HepG2 (cell line): Measurements from ENCODE around the gene FECH. TPM values are rescaled to one million over a fixed set of nuclear protein-coding genes. Genes with fewer than 3 reads are reported as not detected.

ENCODE experiments used
- ATAC-seq: fragments of 200-7000 bp; cut with Tn5 transposase; 3 replicates; pipeline ENCODE4 v1.9.1; 2020; ENCODE audit warnings: mild to moderate bottlenecking, moderate library complexity
- BruUV-seq: library from RNA; stranded (reverse); fragments of 400-500 nt; replicated peaks from 2 replicates; lab custom pipeline; 2021; lab: Mats Ljungman, UMichigan
- CTCF ChIA-PET: fragments of 300-600 bp; formaldehyde crosslinking; extraction: SDS; loops from one replicate; lab custom pipeline; 2021; ENCODE audit warnings: low total read pairs, inconsistent platforms, low intra/inter-chr PET ratio; lab: Yijun Ruan, JAX
- POLR2A ChIA-PET: fragments of 350-600 bp; sonication (Branson Sonifier 250); formaldehyde crosslinking; loops from one replicate; lab custom pipeline; 2020; ENCODE audit warnings: antibody characterized with exemption, inconsistent platforms; lab: Yijun Ruan, JAX
- DNase-seq: peaks from one replicate; pipeline ENCODE4 v3.0.0-alpha.2; 2015; ENCODE audit warnings: low spot score
- FAIRE-seq: peaks from 3 replicates; lab custom pipeline; 2011; peaks lifted over from hg19 to GRCh38; lab: Jason Lieb, UNC
- H2AFZ ChIP-seq: one replicate; pipeline ENCODE4 v1.6.1; 2011; ENCODE audit warnings: low read length, inconsistent platforms
- H3K27ac ChIP-seq: fragments of 300-600 bp; 3 replicates; pipeline ENCODE4 v1.8.0; 2011; ENCODE audit warnings: mixed run types, mild to moderate bottlenecking, mixed read lengths, low read length, inconsistent platforms; ENCODE audit not compliant: insufficient read depth; ENCODE audit errors: extremely low read length
- H3K27me3 ChIP-seq, 2 experiments: fragments of 200-600 bp in 1 of 2; 2 replicates in 1 of 2; 3 replicates in 1 of 2; pipeline versions ENCODE4 v1.6.0 to v1.8.0; 2011; ENCODE audit warnings: low read length in 2 of 2, mild to moderate bottlenecking in 2 of 2, moderate library complexity in 2 of 2, inconsistent platforms in 1 of 2; ENCODE audit not compliant: insufficient read depth in 2 of 2, control insufficient read depth in 1 of 2
- H3K36me3 ChIP-seq, 2 experiments: fragments of 200-600 bp in 1 of 2; replicated peaks in 1 of 2; 2 replicates in 1 of 2; 3 replicates in 1 of 2; pipeline versions ENCODE4 v1.5.1 to v1.8.0; 2011; ENCODE audit warnings: low read length in 2 of 2, inconsistent platforms in 1 of 2; ENCODE audit not compliant: insufficient read depth in 2 of 2, control insufficient read depth in 1 of 2
- H3K4me1 ChIP-seq: 2 replicates; pipeline ENCODE4 v1.5.1; 2012; ENCODE audit warnings: low read length, inconsistent platforms; ENCODE audit not compliant: insufficient read depth
- H3K4me2 ChIP-seq: 2 replicates; pipeline ENCODE4 v1.6.0; 2011; ENCODE audit warnings: low read depth, low read length, inconsistent platforms
- H3K4me3 ChIP-seq, 3 experiments: fragments of 200-600 bp in 1 of 3; sonication (generic), shearing (Covaris generic) in 1 of 3; replicated peaks in 1 of 3; 2 replicates each; pipeline ENCODE4 v1.5.1; 2011 to 2016; ENCODE audit warnings: low read length in 3 of 3, inconsistent platforms in 2 of 3, low read depth in 2 of 3, mild to moderate bottlenecking in 2 of 3, control low read depth in 1 of 3, mixed read lengths in 1 of 3; ENCODE audit not compliant: insufficient read depth in 1 of 3
- H3K79me2 ChIP-seq: one replicate; pipeline ENCODE4 v1.6.1; 2011; ENCODE audit warnings: low read length, inconsistent platforms; ENCODE audit not compliant: insufficient read depth
- H3K9ac ChIP-seq: 2 replicates; pipeline ENCODE4 v1.6.0; 2011; ENCODE audit warnings: mild to moderate bottlenecking, low read depth, low read length, inconsistent platforms; ENCODE audit not compliant: insufficient read depth
- H3K9me3 ChIP-seq: 2 replicates; pipeline ENCODE4 v1.5.1; 2012; ENCODE audit warnings: mild to moderate bottlenecking, low read length
- H4K20me1 ChIP-seq: 2 replicates; pipeline ENCODE4 v1.6.0; 2011; ENCODE audit warnings: inconsistent platforms, mild to moderate bottlenecking, low read length, moderate library complexity; ENCODE audit not compliant: insufficient read depth
- ATM ChIP-seq: fragments of 450-650 bp; IDR thresholded peaks from 2 replicates; pipeline ENCODE4 v1.7.1; 2017; ENCODE audit warnings: mild to moderate bottlenecking, borderline replicate concordance
- CCDC6 ChIP-seq: sonication (generic); formaldehyde crosslinking; IDR thresholded peaks from 2 replicates; pipeline ENCODE4 v1.8.1; 2022; ENCODE audit warnings: mild to moderate bottlenecking, missing genetic modification reagents, moderate library complexity
- CENPBD1 ChIP-seq: sonication (generic); formaldehyde crosslinking; IDR thresholded peaks from 2 replicates; pipeline ENCODE4 v1.8.0; 2022; ENCODE audit warnings: missing genetic modification reagents, low read depth, mild to moderate bottlenecking, borderline replicate concordance
- FOXA1 ChIP-seq, 2 experiments: fragments of 450-650 bp in 1 of 2; sonication (generic) in 1 of 2; formaldehyde crosslinking in 1 of 2; IDR thresholded peaks; 2 replicates each; pipeline versions ENCODE4 v1.4.0 to v1.6.1; 2016 to 2020; ENCODE audit warnings: missing genetic modification reagents in 1 of 2
- HDAC1 ChIP-seq: sonication (generic); formaldehyde crosslinking; IDR thresholded peaks from 2 replicates; pipeline ENCODE4 v1.5.1; 2020; ENCODE audit warnings: mild to moderate bottlenecking, missing genetic modification reagents
- HNRNPLL ChIP-seq: fragments of 200-400 bp; formaldehyde crosslinking; IDR thresholded peaks from 2 replicates; pipeline ENCODE4 v1.6.1; 2017; ENCODE audit warnings: mild to moderate bottlenecking, low read depth, low read length; ENCODE audit not compliant: poor library complexity, severe bottlenecking
- KMT2A ChIP-seq: sonication (generic); formaldehyde crosslinking; IDR thresholded peaks from 2 replicates; pipeline ENCODE4 v1.4.0; 2020; ENCODE audit warnings: missing genetic modification reagents
- MAX ChIP-seq: IDR thresholded peaks from 2 replicates; pipeline ENCODE4 v1.6.1; 2012; ENCODE audit warnings: inconsistent platforms
- RARA ChIP-seq: IDR thresholded peaks from 2 replicates; pipeline ENCODE4 v1.6.1; 2016; ENCODE audit warnings: missing genetic modification reagents, missing compliant biosample characterization
- SALL1 ChIP-seq: sonication (generic); formaldehyde crosslinking; IDR thresholded peaks from 2 replicates; pipeline ENCODE4 v1.8.0; 2022; ENCODE audit warnings: mild to moderate bottlenecking, missing genetic modification reagents
- TARDBP ChIP-seq: sonication (generic); formaldehyde crosslinking; IDR thresholded peaks from 2 replicates; pipeline ENCODE4 v1.8.0; 2022; ENCODE audit warnings: mild to moderate bottlenecking, missing genetic modification reagents
- ZNF343 ChIP-seq: sonication (generic); formaldehyde crosslinking; IDR thresholded peaks from 2 replicates; pipeline ENCODE4 v1.4.0; 2020; ENCODE audit warnings: mild to moderate bottlenecking, missing genetic modification reagents
- WGBS: methylation state at CpG from one replicate; pipeline ENCODE4 v1.1.6; 2017; ENCODE audit warnings: low lambda C conversion rate; 5-methylcytosine and 5-hydroxymethylcytosine counted together
- in situ Hi-C: cut with HindIII; loops from 2 replicates; pipeline ENCODE4 v1.10.0; 2017; ENCODE audit warnings: low pct_unique_long_range_greater_than_20kb; ENCODE audit not compliant: extremely low pct_ligation_motif_present
- intact Hi-C: fragments of 100-400 bp; cut with micrococcal nuclease; formaldehyde crosslinking; loops from one replicate; pipeline ENCODE4 v1.10.0; 2022; ENCODE audit not compliant: unreplicated experiment
- polyA plus RNA-seq, 8 experiments: library from polyadenylated mRNA; depleted of rRNA in 3 of 8; stranded (reverse) in 7 of 8; unstranded in 1 of 8; fragments of >200 nt; fragmentation: Illumina TruSeq in 4 of 8; extraction: Trizol in 4 of 8; gene quantifications; 2 replicates each; pipeline versions ENCODE4 v1.2.1 to v1.2.3, GENCODE V29; 2011 to 2016; ENCODE audit warnings: low read depth in 4 of 8, missing spikeins in 1 of 8, mixed read lengths in 1 of 8; ENCODE audit not compliant: insufficient read depth in 1 of 8
- total RNA-seq, 5 experiments: library from RNA; depleted of rRNA; stranded (reverse); fragments of >200 nt; fragmentation: Illumina TruSeq; extraction: Trizol; gene quantifications; 2 replicates each; pipeline ENCODE4 v1.2.3, GENCODE V29; 2016; ENCODE audit warnings: low read depth in 1 of 5
- TF ChIP-seq, protein P1 (sequence below), 2 experiments: IDR thresholded peaks; 2 replicates each; pipeline ENCODE4 v1.6.1; 2011 to 2012; ENCODE audit warnings: low read length in 2 of 2, borderline replicate concordance in 1 of 2, low read depth in 1 of 2, mild to moderate bottlenecking in 1 of 2, moderate library complexity in 1 of 2
- TF ChIP-seq, protein P2 (sequence below): sonication (generic); formaldehyde crosslinking; IDR thresholded peaks from 2 replicates; pipeline ENCODE4 v1.5.0; 2020; ENCODE audit warnings: mild to moderate bottlenecking, missing genetic modification reagents
- TF ChIP-seq, protein P3 (sequence below): sonication (generic); formaldehyde crosslinking; conservative IDR thresholded peaks from 2 replicates; pipeline ENCODE4 v1.4.0; 2020; ENCODE audit warnings: missing genetic modification reagents

Gene FECH
- total and polyA plus RNA-seq, 2 of the 13 experiments (the other 11 are each of a cell fraction or from before 2014, with no cell fraction given): 14.7 to 21.9 TPM

- H3K4me2 ChIP-seq: no peak overlapping the region
- H2AFZ ChIP-seq: no peak overlapping the region
- DNase-seq: peak; percentile 55
- no peaks in the 10 kb centered on the region for H3K79me2 ChIP-seq
- 33% methylated on average over 13 of the region's 13 CpGs for WGBS
- no peaks in the 10 kb centered on the region for H4K20me1 ChIP-seq
- H3K9ac ChIP-seq: no peak overlapping the region
- H3K9me3 ChIP-seq: no peaks in the 10 kb centered on the region
- no peak overlapping the region for H3K27ac ChIP-seq
- H3K36me3 ChIP-seq: no peaks in the 10 kb centered on the region
- peaks cover 16% of the 10 kb centered on the region for H3K4me1 ChIP-seq
- intact Hi-C loops: no loop called here
- CTCF ChIA-PET: no interaction called here
- no peak overlapping the region for H3K4me3 ChIP-seq
- no peak for FAIRE-seq
- peak; percentile 85 for ATAC-seq
- BruUV-seq: no TSS peak
- in situ Hi-C loops: no loop called here
- H3K27me3 ChIP-seq: no peaks in the 10 kb centered on the region; a peak in 2 of 5 replicates
- POLR2A ChIA-PET: no interaction called here
- TF ChIP-seq CCDC6 (CRISPR knock-in tag) (no peak), HDAC1 (peak; percentile 43; the same call in 1 of the 2 replicates), HNRNPLL (no peak), RARA (CRISPR knock-in tag) (0 out of 2 replicates have a peak, but pooled peaks have one; percentile 26), ATM (no peak), SALL1 (CRISPR knock-in tag) (peak; percentile 71), FOXA1 (IDR thresholded peaks at IDR 0.05) (no peak), FOXA1 (CRISPR knock-in tag; IDR thresholded peaks at IDR 0.05) (peak; percentile 61), KMT2A (CRISPR knock-in tag) (no peak), ZNF343 (CRISPR knock-in tag) (no peak), CENPBD1 (CRISPR knock-in tag) (no peak), TARDBP (0 out of 2 replicates have a peak, but pooled peaks have one; percentile 17), MAX (0 out of 2 replicates have a peak, but pooled peaks have one; percentile 24)
- TF ChIP-seq, protein P1, sequence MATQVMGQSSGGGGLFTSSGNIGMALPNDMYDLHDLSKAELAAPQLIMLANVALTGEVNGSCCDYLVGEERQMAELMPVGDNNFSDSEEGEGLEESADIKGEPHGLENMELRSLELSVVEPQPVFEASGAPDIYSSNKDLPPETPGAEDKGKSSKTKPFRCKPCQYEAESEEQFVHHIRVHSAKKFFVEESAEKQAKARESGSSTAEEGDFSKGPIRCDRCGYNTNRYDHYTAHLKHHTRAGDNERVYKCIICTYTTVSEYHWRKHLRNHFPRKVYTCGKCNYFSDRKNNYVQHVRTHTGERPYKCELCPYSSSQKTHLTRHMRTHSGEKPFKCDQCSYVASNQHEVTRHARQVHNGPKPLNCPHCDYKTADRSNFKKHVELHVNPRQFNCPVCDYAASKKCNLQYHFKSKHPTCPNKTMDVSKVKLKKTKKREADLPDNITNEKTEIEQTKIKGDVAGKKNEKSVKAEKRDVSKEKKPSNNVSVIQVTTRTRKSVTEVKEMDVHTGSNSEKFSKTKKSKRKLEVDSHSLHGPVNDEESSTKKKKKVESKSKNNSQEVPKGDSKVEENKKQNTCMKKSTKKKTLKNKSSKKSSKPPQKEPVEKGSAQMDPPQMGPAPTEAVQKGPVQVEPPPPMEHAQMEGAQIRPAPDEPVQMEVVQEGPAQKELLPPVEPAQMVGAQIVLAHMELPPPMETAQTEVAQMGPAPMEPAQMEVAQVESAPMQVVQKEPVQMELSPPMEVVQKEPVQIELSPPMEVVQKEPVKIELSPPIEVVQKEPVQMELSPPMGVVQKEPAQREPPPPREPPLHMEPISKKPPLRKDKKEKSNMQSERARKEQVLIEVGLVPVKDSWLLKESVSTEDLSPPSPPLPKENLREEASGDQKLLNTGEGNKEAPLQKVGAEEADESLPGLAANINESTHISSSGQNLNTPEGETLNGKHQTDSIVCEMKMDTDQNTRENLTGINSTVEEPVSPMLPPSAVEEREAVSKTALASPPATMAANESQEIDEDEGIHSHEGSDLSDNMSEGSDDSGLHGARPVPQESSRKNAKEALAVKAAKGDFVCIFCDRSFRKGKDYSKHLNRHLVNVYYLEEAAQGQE (IDR thresholded peaks at IDR 0.05; ENCODE audit: borderline replicate concordance in 1 of 2, low read depth in 1 of 2, low read length in 2 of 2): no peak
- TF ChIP-seq, protein P2, sequence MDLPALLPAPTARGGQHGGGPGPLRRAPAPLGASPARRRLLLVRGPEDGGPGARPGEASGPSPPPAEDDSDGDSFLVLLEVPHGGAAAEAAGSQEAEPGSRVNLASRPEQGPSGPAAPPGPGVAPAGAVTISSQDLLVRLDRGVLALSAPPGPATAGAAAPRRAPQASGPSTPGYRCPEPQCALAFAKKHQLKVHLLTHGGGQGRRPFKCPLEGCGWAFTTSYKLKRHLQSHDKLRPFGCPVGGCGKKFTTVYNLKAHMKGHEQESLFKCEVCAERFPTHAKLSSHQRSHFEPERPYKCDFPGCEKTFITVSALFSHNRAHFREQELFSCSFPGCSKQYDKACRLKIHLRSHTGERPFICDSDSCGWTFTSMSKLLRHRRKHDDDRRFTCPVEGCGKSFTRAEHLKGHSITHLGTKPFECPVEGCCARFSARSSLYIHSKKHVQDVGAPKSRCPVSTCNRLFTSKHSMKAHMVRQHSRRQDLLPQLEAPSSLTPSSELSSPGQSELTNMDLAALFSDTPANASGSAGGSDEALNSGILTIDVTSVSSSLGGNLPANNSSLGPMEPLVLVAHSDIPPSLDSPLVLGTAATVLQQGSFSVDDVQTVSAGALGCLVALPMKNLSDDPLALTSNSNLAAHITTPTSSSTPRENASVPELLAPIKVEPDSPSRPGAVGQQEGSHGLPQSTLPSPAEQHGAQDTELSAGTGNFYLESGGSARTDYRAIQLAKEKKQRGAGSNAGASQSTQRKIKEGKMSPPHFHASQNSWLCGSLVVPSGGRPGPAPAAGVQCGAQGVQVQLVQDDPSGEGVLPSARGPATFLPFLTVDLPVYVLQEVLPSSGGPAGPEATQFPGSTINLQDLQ (CRISPR knock-in tag): no peak
- TF ChIP-seq, protein P3, sequence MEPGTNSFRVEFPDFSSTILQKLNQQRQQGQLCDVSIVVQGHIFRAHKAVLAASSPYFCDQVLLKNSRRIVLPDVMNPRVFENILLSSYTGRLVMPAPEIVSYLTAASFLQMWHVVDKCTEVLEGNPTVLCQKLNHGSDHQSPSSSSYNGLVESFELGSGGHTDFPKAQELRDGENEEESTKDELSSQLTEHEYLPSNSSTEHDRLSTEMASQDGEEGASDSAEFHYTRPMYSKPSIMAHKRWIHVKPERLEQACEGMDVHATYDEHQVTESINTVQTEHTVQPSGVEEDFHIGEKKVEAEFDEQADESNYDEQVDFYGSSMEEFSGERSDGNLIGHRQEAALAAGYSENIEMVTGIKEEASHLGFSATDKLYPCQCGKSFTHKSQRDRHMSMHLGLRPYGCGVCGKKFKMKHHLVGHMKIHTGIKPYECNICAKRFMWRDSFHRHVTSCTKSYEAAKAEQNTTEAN (CRISPR knock-in tag): peak; percentile 72
These were observed 58.8 kb downstream of the FECH start for GRCh38 chr18:57527556-57528229.
